HepG2 (cell line): ENCODE measurements around the gene DPPA4.

ENCODE experiments used
- CHD2 ChIP-seq: IDR thresholded peaks from 2 replicates; pipeline ENCODE4 v1.6.1; 2011; ENCODE audit warnings: low read depth, low read length, improper control_type of control experiment
- CTCF ChIP-seq: sonication (generic); formaldehyde crosslinking; IDR thresholded peaks from 2 replicates; pipeline ENCODE4 v1.5.0; 2020; ENCODE audit warnings: mild to moderate bottlenecking, missing genetic modification reagents, moderate library complexity
- EP300 ChIP-seq, 3 experiments: sonication (generic) in 1 of 3; formaldehyde crosslinking in 1 of 3; IDR thresholded peaks; 2 replicates each; pipeline versions ENCODE4 v1.5.1 to v1.6.1; 2011 to 2020; ENCODE audit warnings: low read depth in 2 of 3, low read length in 2 of 3, borderline replicate concordance in 1 of 3, improper control_type of control experiment in 1 of 3, mild to moderate bottlenecking in 1 of 3, missing genetic modification reagents in 1 of 3, moderate library complexity in 1 of 3
- GATA4 ChIP-seq: sonication (generic); IDR thresholded peaks from 2 replicates; pipeline ENCODE4 v1.6.1; 2016; ENCODE audit warnings: antibody characterized with exemption, low read depth, borderline replicate concordance
- KDM5B ChIP-seq: sonication (generic); formaldehyde crosslinking; IDR thresholded peaks from 2 replicates; pipeline ENCODE4 v1.4.0; 2020; ENCODE audit warnings: missing genetic modification reagents, mild to moderate bottlenecking, borderline replicate concordance
- MTF2 ChIP-seq: sonication (generic); formaldehyde crosslinking; IDR thresholded peaks from 2 replicates; pipeline ENCODE4 v1.5.0; 2020; ENCODE audit warnings: missing genetic modification reagents, borderline replicate concordance
- NR2C2 ChIP-seq: sonication (generic); formaldehyde crosslinking; IDR thresholded peaks from 2 replicates; pipeline ENCODE4 v1.4.0; 2020; ENCODE audit warnings: missing genetic modification reagents, mild to moderate bottlenecking, moderate library complexity, borderline replicate concordance
- PBX2 ChIP-seq: IDR thresholded peaks from 2 replicates; pipeline ENCODE4 v1.6.1; 2016; ENCODE audit warnings: control low read depth
- POLR2AphosphoS5 ChIP-seq: IDR thresholded peaks from 2 replicates; pipeline ENCODE4 v1.6.1; 2012; ENCODE audit warnings: low read depth, low read length
- RERE ChIP-seq: IDR thresholded peaks from 2 replicates; pipeline ENCODE4 v1.6.1; 2016; ENCODE audit warnings: low read depth, missing genetic modification reagents, missing compliant biosample characterization

DNA sequence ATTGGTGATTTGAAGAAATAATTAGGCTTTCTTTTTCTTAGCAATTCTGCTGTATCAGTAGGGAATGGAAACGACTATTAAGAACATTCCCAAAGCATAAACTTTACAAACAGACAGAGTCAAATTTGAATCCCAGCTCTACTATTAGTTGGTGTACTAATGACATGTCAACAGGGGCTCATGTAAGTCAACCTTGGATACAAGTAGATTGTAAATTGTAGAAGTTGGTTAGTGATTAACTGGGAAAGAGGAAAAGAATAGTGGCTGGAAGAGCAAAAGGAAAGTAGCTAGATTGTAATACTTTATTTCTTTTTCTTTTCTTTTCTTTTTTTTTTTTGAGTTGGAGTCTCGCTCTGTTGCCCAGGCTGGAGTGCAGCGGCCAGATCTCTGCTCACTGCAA is 38.6 kb upstream of the DPPA4 start:
- TF ChIP-seq EP300 (IDR thresholded peaks at IDR 0.05; ENCODE audit: low read depth in 2 of 2, low read length in 2 of 2) (no peak), EP300 (CRISPR knock-in tag; IDR thresholded peaks at IDR 0.05; ENCODE audit: borderline replicate concordance) (no peak), CHD2 (no peak), POLR2AphosphoS5 (no peak), MTF2 (CRISPR knock-in tag) (no peak), RERE (CRISPR knock-in tag) (no peak), GATA4 (no peak), PBX2 (CRISPR knock-in tag) (no peak), KDM5B (CRISPR knock-in tag) (no peak), NR2C2 (CRISPR knock-in tag) (no peak), CTCF (CRISPR knock-in tag) (no peak)
